PC-9 (cell line): ENCODE measurements around the gene EEPD1. TPM values are rescaled to one million over a fixed set of nuclear protein-coding genes. Genes with fewer than 3 reads are reported as not detected.
"Not testable (repeated sequence)": the region's sequence is repeated elsewhere in the genome, so short reads cannot be mapped to it uniquely, and the experiment has no call there.

ENCODE experiments used
- BruUV-seq: library from RNA; stranded (reverse); fragments of 400-500 nt; replicated peaks from 2 replicates; lab custom pipeline; 2021; lab: Mats Ljungman, UMichigan
- CTCF ChIA-PET: fragments of 300-600 bp; sonication (Branson Sonifier 250); formaldehyde crosslinking; loops from one replicate; lab custom pipeline; 2022; ENCODE audit warnings: antibody characterized with exemption; lab: Charles Lee
- POLR2A ChIA-PET: fragments of 300-600 bp; sonication (Branson Sonifier 250); formaldehyde crosslinking; loops from one replicate; lab custom pipeline; 2022; ENCODE audit warnings: antibody characterized with exemption; ENCODE audit not compliant: unreplicated experiment; lab: Charles Lee
- DNase-seq, 2 experiments: peaks; one replicate each; pipeline versions ENCODE4 v3.0.0 to v3.0.0-alpha.2; 2015 to 2022; ENCODE audit warnings: mixed read lengths in 1 of 2
- H2AFZ ChIP-seq: fragments of 200-600 bp; sonication (generic); 2 replicates; pipeline ENCODE4 v1.8.1; 2017; ENCODE audit warnings: antibody characterized with exemption
- H3F3A ChIP-seq: fragments of 200-600 bp; sonication (generic); 2 replicates; pipeline ENCODE4 v1.8.1; 2017; ENCODE audit warnings: antibody characterized with exemption, mild to moderate bottlenecking, low read depth; ENCODE audit not compliant: insufficient read depth
- H3K27ac ChIP-seq: fragments of 200-600 bp; sonication (generic); 2 replicates; pipeline ENCODE4 v1.6.1; 2016; ENCODE audit warnings: mixed run types
- H3K27me3 ChIP-seq: fragments of 200-600 bp; sonication (generic); 2 replicates; pipeline ENCODE4 v1.6.1; 2016; ENCODE audit warnings: low read depth, mixed run types; ENCODE audit not compliant: insufficient read depth
- H3K36me3 ChIP-seq: fragments of 200-600 bp; sonication (generic); 2 replicates; pipeline ENCODE4 v1.6.1; 2016; ENCODE audit warnings: low read depth, mixed run types
- H3K4me1 ChIP-seq: fragments of 200-600 bp; sonication (generic); replicated peaks from 2 replicates; pipeline ENCODE4 v1.6.1; 2016; ENCODE audit warnings: mixed run types; ENCODE audit not compliant: insufficient read depth
- H3K4me2 ChIP-seq: fragments of 200-600 bp; sonication (generic); 2 replicates; pipeline ENCODE4 v1.6.1; 2017; ENCODE audit warnings: mixed run types
- H3K4me3 ChIP-seq: fragments of 200-600 bp; sonication (generic); 2 replicates; pipeline ENCODE4 v1.6.1; 2016; ENCODE audit warnings: mixed run types
- H3K79me2 ChIP-seq: fragments of 200-600 bp; sonication (generic); 2 replicates; pipeline ENCODE4 v1.6.1; 2017; ENCODE audit warnings: low read depth, mixed run types
- H3K9me2 ChIP-seq: fragments of 200-600 bp; sonication (generic); 2 replicates; pipeline ENCODE4 v1.8.1; 2017; ENCODE audit warnings: mild to moderate bottlenecking; ENCODE audit not compliant: insufficient read depth
- H3K9me3 ChIP-seq: fragments of 200-600 bp; sonication (generic); 2 replicates; pipeline ENCODE4 v1.8.1; 2016; ENCODE audit warnings: low read depth; ENCODE audit not compliant: insufficient read depth
- H4K20me1 ChIP-seq: fragments of 200-600 bp; sonication (generic); 2 replicates; pipeline ENCODE4 v1.8.1; 2017; ENCODE audit not compliant: insufficient read depth
- CTCF ChIP-seq: fragments of 200-600 bp; sonication (generic); conservative IDR thresholded peaks from 2 replicates; pipeline ENCODE4 v1.6.1; 2017; ENCODE audit warnings: mixed run types, antibody characterized with exemption, mild to moderate bottlenecking, moderate library complexity
- EZH2 ChIP-seq: fragments of 200-600 bp; sonication (generic); IDR thresholded peaks from 2 replicates; pipeline ENCODE4 v1.8.0; 2017; ENCODE audit warnings: antibody characterized with exemption, low read depth
- intact Hi-C: fragments of 100-400 bp; cut with micrococcal nuclease; formaldehyde crosslinking; loops from one replicate; pipeline ENCODE4 v1.10.0; 2022; ENCODE audit not compliant: unreplicated experiment
- total RNA-seq: library from RNA; stranded (reverse); gene quantifications from 2 replicates; pipeline ENCODE4 v1.2.3, GENCODE V29; 2021

Gene EEPD1
- total RNA-seq, 1 experiment from 2014 or later: 6.0 TPM

- Histone ChIP-seq H3K27ac (0 out of 2 replicates have a peak overlapping the region, but pooled peaks have one; percentile 14), H3K9me2 (no peaks in the 10 kb centered on the region), H3K4me1 (peaks cover 17% of the 10 kb centered on the region), H4K20me1 (no peaks in the 10 kb centered on the region), H3K27me3 (no peaks in the 10 kb centered on the region), H3K9me3 (no peaks in the 10 kb centered on the region), H2AFZ (no peak overlapping the region), H3K4me3 (no peak overlapping the region), H3F3A (peaks cover 10% of the 10 kb centered on the region; the same call in 1 of the 2 replicates), H3K79me2 (no peaks in the 10 kb centered on the region; the same call in 1 of the 2 replicates), H3K4me2 (peak overlapping the region; percentile 14; the same call in 1 of the 2 replicates), H3K36me3 (no peaks in the 10 kb centered on the region)
- DNase-seq: peak in 1 of 2 experiments; percentile 63
- TF ChIP-seq CTCF: no peak
- TF ChIP-seq EZH2: no peak
- BruUV-seq: no TSS peak
- POLR2A ChIA-PET: no interaction called here
- intact Hi-C loops: no loop called here
- CTCF ChIA-PET: interaction anchor here (0.7 kb wide), 1 partner anchor 49 kb away, joined by 3 read pairs; no protein-coding TSS in a partner anchor
Observed at GRCh38 chr7:36232971-36233550, 80.0 kb downstream of the EEPD1 start.

- Histone ChIP-seq H3K27ac (no peak overlapping the region), H2AFZ (no peak overlapping the region), H3F3A (peaks cover 10% of the 10 kb centered on the region; the same call in 1 of the 2 replicates), H3K4me3 (no peak overlapping the region), H4K20me1 (no peaks in the 10 kb centered on the region), H3K9me2 (no peaks in the 10 kb centered on the region), H3K27me3 (no peaks in the 10 kb centered on the region), H3K36me3 (no peaks in the 10 kb centered on the region), H3K9me3 (no peaks in the 10 kb centered on the region), H3K79me2 (no peaks in the 10 kb centered on the region; the same call in 1 of the 2 replicates), H3K4me2 (no peak overlapping the region), H3K4me1 (peaks cover 17% of the 10 kb centered on the region)
- BruUV-seq: no TSS peak
- no peak for DNase-seq
- ChIA-PET CTCF (no interaction called here), POLR2A (no interaction called here)
- intact Hi-C loops: no loop called here
- TF ChIP-seq EZH2 (no peak), CTCF (no peak)
Observed at GRCh38 chr7:36236073-36236472, 83.0 kb downstream of the EEPD1 start.

GRCh38 chr7:36238138-36238537 lies 85.1 kb downstream of the EEPD1 start:
- POLR2A ChIA-PET: no interaction called here
- H4K20me1 ChIP-seq: no peaks in the 10 kb centered on the region
- no peak for TF ChIP-seq EZH2
- no peak for TF ChIP-seq CTCF
- no peak for DNase-seq
- H3K4me3 ChIP-seq: no peak overlapping the region
- no peaks in the 10 kb centered on the region; the same call in 1 of the 2 replicates for H3K79me2 ChIP-seq
- H3K27ac ChIP-seq: no peak overlapping the region
- no peaks in the 10 kb centered on the region for H3K36me3 ChIP-seq
- BruUV-seq: no TSS peak
- intact Hi-C loops: no loop called here
- H3K27me3 ChIP-seq: no peaks in the 10 kb centered on the region
- no peaks in the 10 kb centered on the region for H3K9me2 ChIP-seq
- peaks cover 5% of the 10 kb centered on the region; the same call in 1 of the 2 replicates for H3F3A ChIP-seq
- no peak overlapping the region for H2AFZ ChIP-seq
- H3K4me2 ChIP-seq: no peak overlapping the region
- H3K9me3 ChIP-seq: no peaks in the 10 kb centered on the region
- CTCF ChIA-PET: no interaction called here
- peaks cover 6% of the 10 kb centered on the region for H3K4me1 ChIP-seq

- POLR2A ChIA-PET, H3K9me2 ChIP-seq, H2AFZ ChIP-seq, H3F3A ChIP-seq, DNase-seq, H3K27me3 ChIP-seq, H3K27ac ChIP-seq, BruUV-seq, H3K79me2 ChIP-seq, H3K4me1 ChIP-seq, H3K4me3 ChIP-seq, H3K36me3 ChIP-seq, H3K4me2 ChIP-seq, CTCF ChIA-PET, H3K9me3 ChIP-seq, intact Hi-C loops, H4K20me1 ChIP-seq: not testable (repeated sequence)
Observed at GRCh38 chr7:36243356-36243755, 90.3 kb downstream of the EEPD1 start.

GRCh38 chr7:36244001-36244400 lies 90.9 kb downstream of the EEPD1 start:
- H3F3A ChIP-seq, H3K4me2 ChIP-seq, intact Hi-C loops, H3K9me2 ChIP-seq, BruUV-seq, H4K20me1 ChIP-seq, H3K27me3 ChIP-seq, H3K79me2 ChIP-seq, CTCF ChIA-PET, H3K36me3 ChIP-seq, DNase-seq, H3K9me3 ChIP-seq, H3K4me3 ChIP-seq, H3K27ac ChIP-seq, H3K4me1 ChIP-seq, H2AFZ ChIP-seq, POLR2A ChIA-PET: not testable (repeated sequence)
